Measurements from ENCODE around the gene SMCP.

The SMCP gene, protein sequence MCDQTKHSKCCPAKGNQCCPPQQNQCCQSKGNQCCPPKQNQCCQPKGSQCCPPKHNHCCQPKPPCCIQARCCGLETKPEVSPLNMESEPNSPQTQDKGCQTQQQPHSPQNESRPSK

DNA sequence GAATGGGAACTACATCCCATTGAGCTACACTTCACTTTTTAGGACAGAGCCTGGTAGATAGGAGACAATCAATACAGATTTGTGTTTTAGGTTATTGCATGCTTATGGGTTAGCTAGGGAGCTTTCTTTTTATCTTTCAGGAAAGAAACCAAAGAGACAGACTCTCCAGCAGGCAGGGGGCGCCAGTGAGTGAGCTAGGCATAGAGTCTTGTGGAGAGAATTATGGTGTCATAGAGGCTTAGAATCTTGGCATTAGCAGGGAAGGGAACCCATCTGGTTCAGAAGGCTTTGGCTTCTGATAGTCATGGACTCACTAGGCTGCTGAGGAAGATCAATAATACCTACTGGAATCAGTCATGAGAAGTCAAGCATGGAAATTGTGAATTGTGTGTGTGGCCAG, at the start of gene SMCP:
TSS of gene SMCP (plus strand) at position 281 of the 400 bp plus-strand sequence. CDS start 6,101 bp downstream, outside the sequence.
- no peak for DNase-seq (ENCODE audit: low read depth)

DNA sequence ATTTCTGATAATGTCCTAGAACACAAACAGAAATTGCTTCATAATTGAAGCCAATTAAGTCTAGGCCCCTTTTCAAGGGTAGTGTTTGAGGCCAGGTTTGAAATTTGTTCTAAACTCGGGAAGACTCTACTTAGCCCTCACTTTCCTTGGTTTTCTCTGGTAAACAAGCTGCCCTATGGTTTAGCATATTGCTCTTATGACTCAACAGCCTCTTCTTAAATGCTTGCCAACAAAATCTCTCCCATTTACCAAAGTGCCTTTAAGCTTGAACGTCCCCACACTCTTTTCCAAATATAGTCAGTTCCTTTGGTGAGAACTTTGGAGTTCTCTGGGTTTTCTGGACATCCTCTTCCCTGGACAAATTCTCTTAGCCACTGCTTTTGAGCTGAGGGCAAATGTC, 41.3 kb upstream of the SMCP start:
- DNase-seq (ENCODE audit: low read depth) = no peak

DNA sequence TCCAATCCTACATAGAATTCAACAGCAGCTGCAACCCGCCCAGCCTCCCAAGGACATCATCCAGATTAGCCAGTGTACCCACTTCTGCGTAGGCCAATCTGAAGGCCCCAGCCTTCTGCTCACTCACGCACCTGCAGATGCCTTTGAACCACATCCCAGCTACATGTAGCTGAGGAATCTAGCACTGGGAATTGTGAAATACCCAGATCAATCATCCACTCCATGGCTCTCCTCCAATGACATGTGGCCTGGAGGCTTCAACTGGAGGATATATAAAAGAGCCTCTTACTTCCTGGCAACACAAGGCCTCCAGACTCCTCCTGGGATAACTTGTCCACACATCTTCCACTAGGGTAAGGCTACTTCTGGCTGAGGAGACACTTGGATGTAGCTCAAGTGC, 35.6 kb upstream of the SMCP start, which contains the start of gene LCE6A:
TSS of gene LCE6A (plus strand) at position 301 of the 400 bp plus-strand sequence. CDS start 665 bp downstream, outside the sequence.
- DNase-seq (ENCODE audit: low read depth) = no peak

DNA sequence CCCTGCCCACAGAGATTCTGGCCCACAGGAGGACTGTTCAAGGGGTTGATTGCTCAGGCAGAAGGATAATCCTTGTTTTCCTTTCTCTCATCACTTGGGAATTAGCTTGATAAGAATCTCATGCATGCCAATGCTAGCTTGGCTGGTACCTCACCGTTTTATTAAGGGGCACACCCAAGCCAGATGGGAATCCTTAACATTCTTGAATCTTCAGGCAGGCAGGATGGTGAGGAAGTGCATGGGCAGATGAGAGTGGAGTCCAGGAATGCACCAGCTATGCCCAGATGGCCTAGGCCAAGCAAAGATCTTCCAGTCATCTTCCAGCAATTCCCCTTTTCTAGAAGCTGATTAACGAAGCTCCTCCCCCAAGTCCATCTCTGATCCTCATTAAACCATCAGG, 22.5 kb upstream of the SMCP start:
- peak; percentile 46 for DNase-seq (ENCODE audit: low read depth)

DNA sequence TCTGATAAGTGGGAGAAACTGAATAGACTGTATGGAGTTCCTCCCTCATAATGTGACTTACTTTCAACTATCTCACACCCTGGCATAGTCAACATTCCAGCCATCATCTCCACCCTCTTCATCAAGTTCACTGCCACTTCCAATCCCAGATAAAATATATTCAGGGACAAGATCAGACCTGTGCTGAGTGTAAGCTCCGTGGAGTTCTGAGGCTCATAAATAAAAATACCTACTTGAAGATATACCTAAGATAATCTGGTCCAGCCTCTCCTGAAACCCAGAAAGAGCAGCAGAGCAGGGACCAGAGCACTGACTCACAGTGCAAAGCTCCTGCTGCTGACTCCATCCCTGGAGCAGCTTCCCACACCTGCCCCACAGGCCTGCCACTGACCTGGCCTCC, 20.1 kb upstream of the SMCP start:
- DNase-seq (ENCODE audit: low read depth) = no peak

DNA sequence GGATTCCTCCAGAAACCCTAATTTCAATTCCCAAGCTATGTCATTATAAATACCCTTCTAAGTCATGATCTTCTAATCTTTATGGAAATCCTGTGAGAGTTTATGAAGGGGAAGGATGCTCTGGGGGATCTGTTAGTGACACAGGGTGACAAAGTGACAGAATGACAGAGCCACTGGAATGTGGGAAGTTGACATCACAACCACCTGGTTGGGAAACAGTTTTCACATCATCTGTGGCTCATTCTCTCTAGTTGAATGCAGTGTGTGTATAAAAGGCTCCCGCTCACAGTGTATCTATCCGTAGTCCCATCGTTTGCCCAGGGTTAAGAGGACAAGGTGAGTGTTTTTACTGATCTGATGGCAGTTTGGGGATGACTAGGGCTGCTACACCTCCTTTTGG, 18.4 kb upstream of the SMCP start, which contains the start of gene LCE7A:
TSS of gene LCE7A (plus strand) at position 301 of the 400 bp plus-strand sequence. CDS start 702 bp downstream, outside the sequence.
- no peak for DNase-seq (ENCODE audit: low read depth)

DNA sequence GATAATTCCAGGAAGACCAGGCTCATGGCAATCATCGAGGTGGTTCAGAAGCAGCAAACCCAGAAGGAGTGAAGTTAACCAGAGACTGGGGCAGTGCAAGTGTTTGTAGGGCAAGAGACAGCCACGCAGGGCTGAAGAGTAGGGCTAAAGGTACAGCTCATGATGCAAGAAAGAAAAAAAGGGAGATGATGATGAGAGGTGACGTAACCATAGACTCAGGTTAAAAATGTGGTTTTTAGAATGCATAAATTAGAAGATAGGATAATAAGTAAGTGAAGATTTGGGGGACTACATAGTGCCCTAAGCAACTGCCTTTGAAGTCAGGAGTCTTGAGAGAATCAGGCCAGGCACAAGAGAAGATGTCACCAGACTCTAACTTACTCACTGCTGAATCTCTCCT, 18.0 kb upstream of the SMCP start:
- DNase-seq (ENCODE audit: low read depth) = no peak

DNA sequence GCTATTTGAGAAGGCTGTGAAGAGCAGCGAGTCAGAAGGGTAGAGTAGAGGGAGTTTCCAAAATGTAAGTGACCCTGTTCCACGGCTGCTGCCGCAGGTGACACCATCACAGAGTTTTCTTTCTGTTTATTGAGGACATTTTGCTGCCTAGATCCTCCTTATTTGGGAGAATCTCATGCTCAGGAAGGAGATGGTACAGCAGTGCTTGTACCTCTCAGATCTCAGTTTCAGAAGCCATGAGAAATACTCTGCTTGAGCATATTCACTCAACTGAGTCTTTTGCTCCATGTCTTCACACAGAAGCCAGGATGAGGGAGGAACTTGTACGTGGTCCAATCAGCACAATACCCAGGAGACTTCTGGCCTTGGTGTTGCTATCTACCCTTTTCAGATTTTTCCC, 16.7 kb upstream of the SMCP start:
- no peak for DNase-seq (ENCODE audit: low read depth)

DNA sequence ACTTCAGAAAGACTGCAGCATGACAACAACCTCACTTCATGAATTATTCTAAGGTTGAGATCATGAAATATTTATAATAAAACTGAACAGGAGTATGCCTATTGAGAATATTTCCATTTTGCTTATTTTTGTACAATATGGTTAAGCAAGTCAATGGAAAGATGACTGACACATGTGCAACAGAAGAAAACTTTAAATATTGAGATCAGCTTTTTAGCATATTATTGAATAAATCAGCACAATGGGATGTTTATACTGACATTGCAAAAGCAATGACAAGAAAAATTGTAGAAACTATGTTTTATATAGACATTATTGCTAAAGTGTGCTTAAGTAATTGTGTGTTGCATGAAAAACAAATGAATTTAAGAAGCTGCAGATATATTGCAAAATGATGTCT, 13.7 kb upstream of the SMCP start:
- no peak for DNase-seq (ENCODE audit: low read depth)

DNA sequence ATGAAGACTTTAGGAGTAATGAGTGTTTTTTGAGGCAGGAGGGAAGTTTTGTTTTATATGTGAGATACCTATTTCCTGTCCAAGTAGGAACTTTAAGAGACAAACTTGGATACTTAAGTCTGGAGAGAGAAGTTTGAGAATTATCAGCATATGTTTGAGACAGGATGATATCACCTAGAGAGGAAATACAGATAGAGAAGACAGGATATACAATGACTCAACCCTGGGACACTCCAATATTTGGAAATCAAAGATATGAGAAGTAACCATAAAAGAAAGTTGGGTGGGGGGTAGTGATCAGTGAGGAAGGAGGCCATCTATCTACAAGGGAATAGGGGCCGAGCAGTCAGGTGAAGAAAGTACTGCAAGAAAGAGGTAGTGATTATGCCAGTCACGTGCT, 11.8 kb upstream of the SMCP start:
- DNase-seq (ENCODE audit: low read depth) = no peak

DNA sequence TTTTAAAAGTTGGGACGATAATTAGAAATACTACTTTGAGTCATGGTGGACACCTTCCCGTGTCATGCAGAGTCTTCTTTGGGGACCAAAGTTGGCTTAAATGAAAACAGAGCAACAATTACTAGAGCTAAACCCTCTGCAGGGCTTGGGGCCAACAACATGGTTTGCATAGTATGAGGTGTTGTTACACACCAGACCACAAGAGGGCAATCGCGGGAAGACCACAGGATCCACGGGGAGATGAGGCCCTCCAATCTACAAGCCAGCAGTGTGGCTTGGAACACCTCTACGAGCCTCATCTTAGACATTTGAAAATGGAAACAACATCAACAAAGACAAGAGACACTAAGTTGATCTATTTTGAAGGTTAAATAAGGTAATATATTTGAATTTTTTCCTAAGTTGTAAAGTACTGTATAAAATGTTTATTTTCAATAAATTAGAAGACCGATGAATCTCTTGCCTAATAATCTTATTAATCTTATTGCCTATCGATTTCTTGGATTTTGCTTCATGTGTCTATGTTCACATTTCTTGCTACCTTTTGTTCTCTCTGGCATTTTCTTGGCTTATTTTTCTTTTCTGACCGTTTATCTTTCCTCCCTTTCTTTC, 8.2 kb upstream of the SMCP start:
- peak; percentile 72 for DNase-seq (ENCODE audit: low read depth)

DNA sequence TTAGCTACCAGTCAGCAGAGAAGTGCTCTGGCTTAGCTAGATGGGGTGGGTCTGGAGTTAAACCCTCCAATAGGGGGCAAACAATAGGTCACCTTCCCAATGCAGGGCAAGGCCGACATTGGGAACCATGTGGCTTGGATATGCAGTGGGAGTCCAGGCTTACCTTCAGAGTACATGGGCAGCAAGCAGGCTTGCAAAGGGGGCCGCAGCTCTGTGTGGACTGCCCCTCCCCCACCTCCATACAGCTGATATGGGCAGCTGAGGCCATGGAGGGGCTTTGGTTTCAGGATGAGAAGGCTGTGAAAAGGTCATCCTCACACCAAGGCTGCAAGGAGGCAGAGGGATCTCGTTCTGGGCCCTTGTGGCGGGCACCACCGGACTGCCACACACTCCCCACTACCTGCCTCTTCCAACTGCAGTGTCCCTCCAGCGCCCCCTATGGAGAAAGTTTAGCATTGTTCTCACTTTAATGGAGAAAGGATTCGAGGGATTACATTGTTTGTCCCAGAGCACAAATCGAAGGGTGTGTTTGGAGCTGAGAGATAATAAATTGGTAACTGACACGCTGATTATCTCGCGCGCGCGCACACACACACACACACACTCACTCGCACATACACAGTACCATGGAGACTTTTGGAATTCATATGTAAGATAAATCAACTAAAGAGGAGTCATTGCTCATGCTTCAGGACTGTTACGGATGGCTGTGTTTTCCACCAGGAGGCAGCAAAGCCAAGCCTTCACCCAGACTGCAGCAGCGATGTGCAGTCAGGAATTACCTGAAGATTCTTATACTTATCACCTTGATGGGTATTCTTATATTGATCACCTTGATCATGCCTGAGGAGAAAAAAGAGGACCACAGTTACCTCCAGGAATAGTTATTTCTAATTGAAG, 7.0 kb upstream of the SMCP start:
- peak; percentile 46 for DNase-seq (ENCODE audit: low read depth)

DNA sequence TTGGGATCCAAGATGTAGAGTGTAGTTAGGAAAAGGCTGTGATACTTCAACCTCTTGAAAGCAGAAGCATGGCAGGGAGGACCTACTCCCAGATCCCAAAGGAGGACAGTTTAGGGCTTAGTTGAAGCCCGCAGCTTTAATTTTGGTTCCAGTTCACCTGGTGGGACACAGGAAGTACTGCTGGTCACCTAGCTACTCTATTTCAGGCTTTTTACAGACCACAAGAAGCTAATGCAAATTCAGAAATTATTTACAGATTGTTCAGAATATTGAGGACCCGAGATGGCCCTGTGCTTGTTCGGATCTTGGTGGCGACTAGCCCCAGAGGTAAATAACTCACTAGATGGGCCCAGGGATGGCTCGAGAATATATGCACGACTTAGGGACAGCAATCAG, 6.4 kb upstream of the SMCP start:
- DNase-seq (ENCODE audit: low read depth) = no peak

DNA sequence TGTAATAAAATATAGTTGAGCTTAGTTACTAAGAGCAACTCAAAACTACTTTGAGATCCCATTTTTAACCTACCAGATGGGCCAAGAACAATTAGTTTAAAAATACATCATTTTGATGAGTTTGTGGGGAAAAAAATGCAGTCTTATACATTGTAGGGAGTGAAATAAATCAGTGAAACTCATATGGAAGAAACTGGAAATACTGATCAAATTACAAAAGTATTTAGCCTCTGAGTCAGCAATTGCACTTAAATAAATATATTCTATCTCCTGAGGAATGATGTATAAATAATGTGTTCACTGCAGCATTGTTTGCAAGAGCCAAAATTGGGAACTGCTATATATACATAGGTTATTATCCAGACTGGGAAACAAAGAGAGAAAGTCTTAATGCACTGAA, 4.6 kb upstream of the SMCP start:
- peak; percentile 63 for DNase-seq (ENCODE audit: low read depth)

DNA sequence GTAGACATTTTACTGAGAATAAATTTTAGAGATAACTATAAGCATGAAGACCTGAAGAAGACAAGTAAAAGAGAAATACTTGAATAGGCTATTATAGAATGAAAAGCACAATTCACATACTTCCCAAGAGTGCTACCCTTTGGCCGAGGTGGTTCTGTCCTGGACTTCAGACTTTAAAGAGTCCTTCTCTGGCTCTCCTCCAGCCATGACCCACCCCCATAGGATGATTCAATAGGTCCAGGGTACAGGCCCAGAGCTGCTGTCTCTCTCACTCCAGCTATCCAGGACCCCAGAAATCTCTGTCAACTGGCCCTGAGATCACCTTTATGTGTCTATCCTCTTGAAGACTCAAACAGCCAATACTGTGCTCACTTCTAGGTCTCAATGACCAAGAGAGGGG, 1.3 kb upstream of the SMCP start:
- DNase-seq (ENCODE audit: low read depth) = no peak

DNA sequence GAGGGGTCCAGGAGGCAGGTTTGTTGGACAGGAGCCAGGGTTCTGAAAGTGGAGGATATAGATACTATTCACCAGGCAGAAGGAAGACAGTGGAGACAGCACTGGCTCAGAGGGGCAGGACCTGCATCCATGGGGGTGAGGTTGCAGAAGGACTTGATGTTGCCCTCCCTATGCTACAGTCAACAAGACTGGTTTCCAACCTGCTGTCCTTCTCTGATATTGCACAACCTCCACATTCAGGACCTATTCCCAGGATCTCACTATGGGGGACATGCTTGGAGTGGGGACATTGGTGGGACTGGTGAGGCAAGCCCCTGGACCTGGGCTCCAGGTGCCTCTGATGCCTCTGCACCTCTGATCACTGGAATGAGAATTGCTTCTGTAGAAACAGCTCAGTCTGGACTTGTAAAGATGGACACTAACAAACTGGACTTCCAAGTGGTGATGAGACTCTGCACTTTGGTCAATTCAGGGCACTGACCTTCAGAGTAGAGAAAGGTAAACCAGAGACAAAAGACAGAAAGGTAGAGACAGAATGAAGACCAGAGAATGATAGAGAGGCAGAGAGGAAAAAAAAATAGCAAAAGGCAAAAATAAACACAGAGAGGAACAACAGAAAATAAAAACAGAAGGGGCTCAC, 1.6 kb downstream of the SMCP start:
- no peak for DNase-seq (ENCODE audit: low read depth)

DNA sequence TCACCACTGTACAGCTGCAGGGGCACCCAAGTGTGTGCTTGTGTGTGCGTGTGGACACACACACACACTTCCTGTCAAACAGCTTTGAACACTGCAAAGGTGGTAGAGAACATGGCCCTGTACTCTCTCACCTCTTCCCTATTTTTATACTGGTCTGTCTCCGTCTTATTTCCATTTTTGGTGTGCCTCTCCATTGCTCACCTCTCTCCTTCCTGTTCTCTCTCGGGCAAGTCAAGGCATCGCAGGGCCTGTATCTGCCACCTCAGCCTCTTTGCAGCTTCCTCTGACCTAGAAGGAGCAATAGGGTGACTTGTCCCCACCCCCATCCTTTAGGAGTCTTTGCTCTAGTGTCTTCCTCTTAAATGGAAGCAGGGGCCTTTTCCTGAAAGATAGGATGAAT, 2.2 kb downstream of the SMCP start:
- no peak for DNase-seq (ENCODE audit: low read depth)

DNA sequence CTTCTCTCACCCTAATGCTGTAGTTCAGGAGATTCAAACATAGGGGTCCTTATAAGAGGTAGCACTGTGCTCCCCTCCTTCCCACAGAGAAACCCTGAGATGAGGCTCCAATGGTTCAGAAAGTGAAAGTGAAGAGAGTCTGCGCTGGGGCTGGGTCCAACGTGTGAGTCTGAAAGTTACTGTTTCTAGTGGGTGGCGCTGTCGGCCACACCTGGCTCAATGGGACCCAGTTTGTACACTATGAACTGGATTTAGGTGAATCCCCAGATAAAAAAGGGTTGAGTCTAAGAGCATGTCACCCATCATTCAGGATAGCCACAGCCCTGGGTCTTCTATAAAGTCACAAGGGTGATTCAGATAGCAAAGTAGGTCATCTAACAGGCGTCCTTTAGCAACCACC, 2.8 kb downstream of the SMCP start:
- DNase-seq (ENCODE audit: low read depth) = no peak

DNA sequence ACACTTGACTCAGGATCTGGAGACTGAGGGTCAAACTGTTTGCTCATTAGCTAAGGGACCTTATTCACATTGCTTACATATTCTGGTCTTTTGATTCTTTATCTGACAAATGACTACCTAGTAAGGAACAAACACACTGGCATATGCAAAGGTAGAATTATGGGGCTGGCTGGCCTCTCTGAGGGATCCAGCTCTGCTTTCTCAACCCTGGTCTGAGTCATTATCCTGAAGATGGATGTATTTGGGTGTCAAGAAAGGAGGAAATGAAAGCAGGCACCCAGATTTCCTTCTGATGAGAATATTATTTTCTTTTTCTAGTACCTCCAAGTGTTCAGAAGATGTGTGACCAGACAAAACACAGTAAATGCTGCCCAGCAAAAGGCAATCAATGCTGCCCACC, 6.0 kb downstream of the SMCP start:
- DNase-seq (ENCODE audit: low read depth) = peak; percentile 18

DNA sequence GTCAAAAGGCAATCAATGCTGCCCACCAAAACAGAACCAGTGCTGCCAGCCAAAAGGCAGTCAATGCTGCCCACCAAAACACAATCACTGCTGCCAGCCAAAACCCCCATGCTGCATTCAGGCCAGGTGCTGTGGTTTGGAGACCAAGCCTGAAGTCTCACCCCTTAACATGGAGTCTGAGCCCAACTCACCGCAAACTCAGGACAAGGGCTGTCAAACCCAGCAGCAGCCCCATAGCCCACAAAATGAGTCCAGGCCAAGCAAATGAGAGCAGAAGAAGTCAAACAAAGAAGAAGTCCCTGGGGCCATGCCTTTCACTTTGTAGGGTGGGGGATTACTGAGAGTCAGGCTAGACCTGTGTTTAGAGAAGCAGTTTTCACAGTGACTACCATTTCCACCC, 6.4 kb downstream of the SMCP start:
- no peak for DNase-seq (ENCODE audit: low read depth)

DNA sequence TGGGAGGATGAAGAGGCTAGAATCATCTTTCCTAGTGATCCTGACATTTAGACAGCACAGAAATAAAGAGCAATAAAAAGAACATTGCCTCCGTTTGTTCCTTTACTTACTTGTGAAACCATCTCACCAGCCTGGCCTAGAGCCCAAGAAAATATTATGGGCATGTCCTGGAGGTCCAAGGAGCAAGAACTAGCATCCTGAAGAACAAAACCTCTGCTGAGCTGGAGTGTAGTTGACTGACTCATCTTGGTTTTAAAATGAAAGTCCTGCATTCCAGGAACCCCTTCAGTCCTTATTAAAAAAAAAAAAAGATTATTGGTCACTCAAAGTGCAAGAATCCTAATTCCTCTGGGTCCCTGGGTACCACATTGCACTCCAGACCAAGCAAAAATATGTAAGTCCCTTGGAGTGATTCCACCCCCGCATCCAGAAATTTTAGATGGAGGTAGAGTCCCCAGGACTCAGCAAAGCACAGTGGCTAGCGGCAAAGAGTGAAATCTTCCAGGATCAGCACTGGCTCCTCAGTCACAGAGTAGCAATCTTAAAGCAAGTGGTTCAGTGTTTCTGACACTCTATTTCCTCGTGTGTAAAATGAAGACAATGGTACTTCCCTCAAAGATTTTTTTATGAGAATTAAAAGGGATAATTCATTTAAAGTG, 7.0 kb downstream of the SMCP start:
- DNase-seq (ENCODE audit: low read depth) = peak; percentile 90

DNA sequence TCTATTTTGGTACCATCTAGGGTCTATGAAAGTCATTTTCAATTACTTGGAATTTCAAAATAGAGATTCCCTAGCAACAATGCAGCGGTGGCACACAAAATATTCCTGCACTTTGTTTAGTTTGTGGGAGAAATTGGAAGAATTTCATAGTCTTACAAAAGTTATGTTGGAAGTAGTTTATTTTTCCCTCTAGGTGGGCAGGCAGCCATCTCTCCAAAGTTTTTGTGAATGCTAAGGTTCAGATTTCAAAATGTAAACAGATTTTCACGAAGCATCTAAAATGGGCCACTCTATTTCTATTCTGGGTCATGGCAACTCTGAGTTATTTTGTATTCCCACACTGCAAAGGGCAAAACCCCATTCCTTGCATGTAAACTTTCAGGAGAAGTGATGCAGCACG, 8.0 kb downstream of the SMCP start:
- DNase-seq (ENCODE audit: low read depth) = peak; percentile 75
